A673 (cell line): ENCODE results near the gene RGL3.
"Not testable (repeated sequence)": the region's sequence is repeated elsewhere in the genome, so short reads cannot be mapped to it uniquely, and the experiment has no call there.

Experiments
- CTCF ChIP-seq: fragments of 300-800, 200-600 bp; sonication (generic); conservative IDR thresholded peaks from 2 replicates; pipeline ENCODE4 v1.5.1; 2017; ENCODE audit warnings: low read depth, mild to moderate bottlenecking, antibody characterized with exemption, low read length, moderate library complexity, mixed read lengths
- EZH2 ChIP-seq: fragments of 200-600 bp; sonication (generic); IDR thresholded peaks from 2 replicates; pipeline ENCODE4 v1.6.1; 2017; ENCODE audit warnings: borderline replicate concordance, low read depth, mild to moderate bottlenecking, mixed read lengths, antibody characterized with exemption, low read length; ENCODE audit not compliant: poor library complexity, severe bottlenecking

- TF ChIP-seq CTCF, EZH2: not testable (repeated sequence)
Measured at GRCh38 chr19:11433526-11433925, 14.4 kb upstream of the RGL3 start.
